Measurements from ENCODE around the gene ABLIM1. TPM values are rescaled to one million over a fixed set of nuclear protein-coding genes. Genes with fewer than 3 reads are reported as not detected.

Gene ABLIM1
- polyA plus RNA-seq, 1 donor from 2014 or later: 10.1 TPM

DNA sequence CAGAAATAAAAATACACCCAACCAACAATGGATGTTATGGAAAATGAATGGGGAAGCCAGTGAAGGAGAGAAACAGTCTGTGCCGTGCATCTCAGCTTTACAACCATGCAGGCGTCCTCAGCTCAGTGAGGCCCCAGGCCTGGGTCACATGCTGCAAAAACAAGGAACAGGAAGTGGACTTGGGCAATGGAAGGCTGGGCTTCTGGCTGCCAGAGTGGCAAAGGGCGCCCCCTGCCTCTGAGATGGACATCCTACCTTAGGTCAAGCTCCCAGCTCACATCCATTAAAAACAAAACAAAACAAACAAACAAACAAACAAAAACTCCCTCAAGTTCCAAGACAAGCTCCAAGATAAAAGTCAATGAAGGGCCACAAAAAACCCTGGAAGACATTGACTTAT lies 199.1 kb downstream of the ABLIM1 start:
- H3K27me3 ChIP-seq (ENCODE audit: insufficient read depth, low read depth, low read length): no peaks in the 10 kb centered on the region
- H3K9me2 ChIP-seq (ENCODE audit: insufficient read depth, low read length): no peaks in the 10 kb centered on the region
- H4K20me1 ChIP-seq (ENCODE audit: insufficient read depth): no peaks in the 10 kb centered on the region
- no peaks in the 10 kb centered on the region for H3K79me2 ChIP-seq (replicated peaks; ENCODE audit: insufficient read depth, low read length)
- no peak overlapping the region for H3K9ac ChIP-seq (ENCODE audit: low read length)
- no peaks in the 10 kb centered on the region for H3F3A ChIP-seq (ENCODE audit: insufficient read depth, low read length, poor library complexity, severe bottlenecking)
- no peak overlapping the region for H2AFZ ChIP-seq (ENCODE audit: low read depth, low read length)
- H3K27ac ChIP-seq (ENCODE audit: low read length): no peak overlapping the region
- H3K4me3 ChIP-seq (ENCODE audit: low read length): no peak overlapping the region
- H3K36me3 ChIP-seq (ENCODE audit: insufficient read depth, low read length): no peaks in the 10 kb centered on the region
- H3K9me3 ChIP-seq (ENCODE audit: low read length): no peaks in the 10 kb centered on the region
- H3K4me2 ChIP-seq (ENCODE audit: low read length): no peak overlapping the region
- TF ChIP-seq POLR2AphosphoS5 (IDR thresholded peaks at IDR 0.05) (no peak), EZH2 (IDR thresholded peaks at IDR 0.05; ENCODE audit: borderline replicate concordance, insufficient read depth, low read length, poor library complexity, severe bottlenecking) (no peak), RAD21 (conservative IDR thresholded peaks at IDR 0.05) (no peak), MXI1 (conservative IDR thresholded peaks at IDR 0.05; ENCODE audit: poor library complexity, severe bottlenecking) (no peak)
- TF ChIP-seq, protein P1, sequence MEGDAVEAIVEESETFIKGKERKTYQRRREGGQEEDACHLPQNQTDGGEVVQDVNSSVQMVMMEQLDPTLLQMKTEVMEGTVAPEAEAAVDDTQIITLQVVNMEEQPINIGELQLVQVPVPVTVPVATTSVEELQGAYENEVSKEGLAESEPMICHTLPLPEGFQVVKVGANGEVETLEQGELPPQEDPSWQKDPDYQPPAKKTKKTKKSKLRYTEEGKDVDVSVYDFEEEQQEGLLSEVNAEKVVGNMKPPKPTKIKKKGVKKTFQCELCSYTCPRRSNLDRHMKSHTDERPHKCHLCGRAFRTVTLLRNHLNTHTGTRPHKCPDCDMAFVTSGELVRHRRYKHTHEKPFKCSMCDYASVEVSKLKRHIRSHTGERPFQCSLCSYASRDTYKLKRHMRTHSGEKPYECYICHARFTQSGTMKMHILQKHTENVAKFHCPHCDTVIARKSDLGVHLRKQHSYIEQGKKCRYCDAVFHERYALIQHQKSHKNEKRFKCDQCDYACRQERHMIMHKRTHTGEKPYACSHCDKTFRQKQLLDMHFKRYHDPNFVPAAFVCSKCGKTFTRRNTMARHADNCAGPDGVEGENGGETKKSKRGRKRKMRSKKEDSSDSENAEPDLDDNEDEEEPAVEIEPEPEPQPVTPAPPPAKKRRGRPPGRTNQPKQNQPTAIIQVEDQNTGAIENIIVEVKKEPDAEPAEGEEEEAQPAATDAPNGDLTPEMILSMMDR (IDR thresholded peaks at IDR 0.05; ENCODE audit: poor library complexity, severe bottlenecking): no peak

DNA sequence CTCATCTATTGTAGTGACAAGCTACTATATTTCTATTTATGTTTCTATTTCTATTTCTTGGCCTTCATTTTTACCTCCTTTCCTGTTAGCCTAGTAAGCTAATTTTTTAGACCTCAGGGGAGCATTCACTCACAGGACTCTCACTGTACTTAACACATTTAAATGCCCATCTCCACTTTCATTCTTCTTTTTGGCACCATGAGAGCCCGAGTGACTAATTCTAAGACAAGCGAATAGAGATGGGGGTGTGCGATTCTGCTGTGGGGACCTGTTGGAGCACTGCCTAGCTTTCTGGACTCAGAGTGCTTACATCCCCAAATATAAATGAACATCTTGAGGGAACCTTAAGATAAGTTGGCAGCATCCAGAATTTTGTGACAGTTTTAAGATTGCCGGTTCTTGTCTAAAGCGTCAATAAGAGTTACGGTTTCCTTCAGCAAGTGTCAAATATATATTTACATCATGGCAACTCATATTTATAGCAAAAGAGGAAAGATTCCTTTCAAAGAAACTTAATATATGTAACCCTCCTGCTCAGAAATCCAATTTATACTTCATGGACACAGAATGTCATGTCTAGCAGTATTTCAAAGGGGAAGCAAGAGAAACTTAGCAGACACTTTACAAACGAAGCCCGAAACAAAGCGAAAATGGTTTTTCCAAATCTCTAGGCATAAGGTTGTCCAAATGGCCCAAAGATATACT lies 199.7 kb downstream of the ABLIM1 start:
- Histone ChIP-seq H4K20me1 (ENCODE audit: insufficient read depth) (no peaks in the 10 kb centered on the region), H3K9ac (ENCODE audit: low read length) (no peak overlapping the region), H3K36me3 (ENCODE audit: insufficient read depth, low read length) (no peaks in the 10 kb centered on the region), H3K79me2 (replicated peaks; ENCODE audit: insufficient read depth, low read length) (no peaks in the 10 kb centered on the region), H3K27ac (ENCODE audit: low read length) (no peak overlapping the region), H3K27me3 (ENCODE audit: insufficient read depth, low read depth, low read length) (no peaks in the 10 kb centered on the region), H3K4me3 (ENCODE audit: low read length) (no peak overlapping the region), H3K9me2 (ENCODE audit: insufficient read depth, low read length) (no peaks in the 10 kb centered on the region), H3F3A (ENCODE audit: insufficient read depth, low read length, poor library complexity, severe bottlenecking) (no peaks in the 10 kb centered on the region), H2AFZ (ENCODE audit: low read depth, low read length) (no peak overlapping the region), H3K9me3 (ENCODE audit: low read length) (no peaks in the 10 kb centered on the region), H3K4me2 (ENCODE audit: low read length) (no peak overlapping the region)
- TF ChIP-seq, protein P2, sequence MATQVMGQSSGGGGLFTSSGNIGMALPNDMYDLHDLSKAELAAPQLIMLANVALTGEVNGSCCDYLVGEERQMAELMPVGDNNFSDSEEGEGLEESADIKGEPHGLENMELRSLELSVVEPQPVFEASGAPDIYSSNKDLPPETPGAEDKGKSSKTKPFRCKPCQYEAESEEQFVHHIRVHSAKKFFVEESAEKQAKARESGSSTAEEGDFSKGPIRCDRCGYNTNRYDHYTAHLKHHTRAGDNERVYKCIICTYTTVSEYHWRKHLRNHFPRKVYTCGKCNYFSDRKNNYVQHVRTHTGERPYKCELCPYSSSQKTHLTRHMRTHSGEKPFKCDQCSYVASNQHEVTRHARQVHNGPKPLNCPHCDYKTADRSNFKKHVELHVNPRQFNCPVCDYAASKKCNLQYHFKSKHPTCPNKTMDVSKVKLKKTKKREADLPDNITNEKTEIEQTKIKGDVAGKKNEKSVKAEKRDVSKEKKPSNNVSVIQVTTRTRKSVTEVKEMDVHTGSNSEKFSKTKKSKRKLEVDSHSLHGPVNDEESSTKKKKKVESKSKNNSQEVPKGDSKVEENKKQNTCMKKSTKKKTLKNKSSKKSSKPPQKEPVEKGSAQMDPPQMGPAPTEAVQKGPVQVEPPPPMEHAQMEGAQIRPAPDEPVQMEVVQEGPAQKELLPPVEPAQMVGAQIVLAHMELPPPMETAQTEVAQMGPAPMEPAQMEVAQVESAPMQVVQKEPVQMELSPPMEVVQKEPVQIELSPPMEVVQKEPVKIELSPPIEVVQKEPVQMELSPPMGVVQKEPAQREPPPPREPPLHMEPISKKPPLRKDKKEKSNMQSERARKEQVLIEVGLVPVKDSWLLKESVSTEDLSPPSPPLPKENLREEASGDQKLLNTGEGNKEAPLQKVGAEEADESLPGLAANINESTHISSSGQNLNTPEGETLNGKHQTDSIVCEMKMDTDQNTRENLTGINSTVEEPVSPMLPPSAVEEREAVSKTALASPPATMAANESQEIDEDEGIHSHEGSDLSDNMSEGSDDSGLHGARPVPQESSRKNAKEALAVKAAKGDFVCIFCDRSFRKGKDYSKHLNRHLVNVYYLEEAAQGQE (IDR thresholded peaks at IDR 0.05; ENCODE audit: borderline replicate concordance): no peak

DNA sequence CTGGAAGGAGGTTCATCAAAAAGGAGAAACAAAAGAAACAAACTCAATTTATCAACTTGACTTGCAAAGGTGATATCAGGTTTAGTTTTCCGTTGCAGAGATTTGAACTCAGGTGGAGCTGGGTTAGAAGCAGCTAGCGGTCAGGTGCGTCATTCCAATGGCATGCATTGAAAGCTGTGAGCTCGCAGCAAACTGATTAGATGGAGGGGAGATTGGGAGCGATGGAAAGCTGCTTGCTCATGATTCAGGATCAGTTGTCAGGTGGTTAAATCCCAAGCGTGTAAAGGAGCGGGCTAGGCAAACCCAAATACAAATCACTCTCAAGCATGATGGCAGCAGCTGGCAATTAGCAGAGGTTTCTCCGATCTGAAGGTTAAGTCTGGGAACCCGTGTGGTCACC lies 204.5 kb downstream of the ABLIM1 start:
- Histone ChIP-seq H3K4me3 (ENCODE audit: low read length) (no peak overlapping the region), H3K79me2 (replicated peaks; ENCODE audit: insufficient read depth, low read length) (no peaks in the 10 kb centered on the region), H3K9me3 (ENCODE audit: low read length) (no peaks in the 10 kb centered on the region), H3K27ac (ENCODE audit: low read length) (no peak overlapping the region), H3K27me3 (ENCODE audit: insufficient read depth, low read depth, low read length) (no peaks in the 10 kb centered on the region), H3K36me3 (ENCODE audit: insufficient read depth, low read length) (no peaks in the 10 kb centered on the region), H4K20me1 (ENCODE audit: insufficient read depth) (no peaks in the 10 kb centered on the region), H3K9me2 (ENCODE audit: insufficient read depth, low read length) (no peaks in the 10 kb centered on the region), H3F3A (ENCODE audit: insufficient read depth, low read length, poor library complexity, severe bottlenecking) (no peaks in the 10 kb centered on the region), H2AFZ (ENCODE audit: low read depth, low read length) (no peak overlapping the region), H3K4me2 (ENCODE audit: low read length) (no peak overlapping the region), H3K9ac (ENCODE audit: low read length) (no peak overlapping the region)
- TF ChIP-seq POLR2AphosphoS5 (IDR thresholded peaks at IDR 0.05): no peak
- TF ChIP-seq SMC3 (conservative IDR thresholded peaks at IDR 0.05; ENCODE audit: poor library complexity): no peak
- no peak for TF ChIP-seq EZH2 (IDR thresholded peaks at IDR 0.05; ENCODE audit: borderline replicate concordance, insufficient read depth, low read length, poor library complexity, severe bottlenecking)
- no peak for TF ChIP-seq MXI1 (conservative IDR thresholded peaks at IDR 0.05; ENCODE audit: poor library complexity, severe bottlenecking)
- TF ChIP-seq, protein P1 (IDR thresholded peaks at IDR 0.05; ENCODE audit: poor library complexity, severe bottlenecking): no peak
- TF ChIP-seq, protein P2 (IDR thresholded peaks at IDR 0.05; ENCODE audit: borderline replicate concordance): no peak
- TF ChIP-seq RAD21 (conservative IDR thresholded peaks at IDR 0.05): no peak
- no peak for TF ChIP-seq TAF1 (IDR thresholded peaks at IDR 0.05; ENCODE audit: low read depth)
- no peak for TF ChIP-seq EP300 (conservative IDR thresholded peaks at IDR 0.05; ENCODE audit: poor library complexity, severe bottlenecking)
